HPDE6-E6E7 (cell line): ENCODE measurements around the gene SCN4A.
"Not testable (repeated sequence)": the region's sequence is repeated elsewhere in the genome, so short reads cannot be mapped to it uniquely, and the experiment has no call there.

Source experiments
- DNase-seq: peaks from one replicate; pipeline ENCODE4 v3.0.0; 2011; ENCODE audit warnings: missing footprints; ENCODE audit errors: extremely low spot score

SCN4A gene

GRCh38 chr17:63972796-63973195 lies at the start of gene SCN4A:
Gene SCN4A (minus strand): TSS chr17:63972918. CDS start chr17:63972841, 77 bp downstream.
- DNase-seq = no peak

DNA sequence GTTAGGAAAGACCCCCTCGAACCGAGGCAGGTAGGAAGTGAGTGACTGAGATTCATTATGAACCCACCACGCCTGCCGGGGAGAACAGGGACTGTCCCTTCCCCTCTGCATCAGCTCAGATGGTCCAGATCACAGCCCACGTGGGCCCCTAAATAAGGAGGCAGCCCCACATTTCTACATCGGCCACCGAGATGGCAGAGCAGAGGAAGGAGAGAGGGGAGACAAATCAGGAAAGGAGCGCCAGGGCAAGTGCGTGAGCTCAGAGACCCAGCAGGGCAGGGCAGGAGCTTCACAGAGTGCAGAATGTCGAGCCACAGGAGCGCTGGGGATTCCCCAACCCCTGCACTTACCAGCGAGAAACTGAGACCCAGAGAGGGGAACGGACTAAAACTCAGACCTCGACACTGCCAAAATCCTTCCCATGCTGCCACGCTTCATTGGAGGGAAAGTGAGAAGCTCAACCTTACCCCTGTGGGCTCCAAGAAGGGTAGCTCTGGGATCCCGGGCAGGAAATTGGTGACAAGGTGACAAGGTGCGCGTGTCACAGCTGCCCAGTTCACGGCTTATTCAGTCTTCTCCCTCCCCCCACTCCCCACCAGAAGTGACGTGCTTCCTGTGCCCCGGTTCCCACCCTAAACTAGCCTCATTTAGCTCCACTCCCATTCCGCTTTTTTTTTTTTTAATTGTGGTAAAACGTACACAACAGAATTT lies 47.5 kb upstream of the SCN4A start, which contains the start of gene ICAM2:
Gene ICAM2 (minus strand): TSS at position 578 of the 711 bp plus-strand sequence. CDS start 13,942 bp downstream, outside the sequence.
- DNase-seq = no peak

- not testable (repeated sequence) for DNase-seq
These were observed 46.8 kb upstream of the SCN4A start for GRCh38 chr17:64019551-64019961.

DNA sequence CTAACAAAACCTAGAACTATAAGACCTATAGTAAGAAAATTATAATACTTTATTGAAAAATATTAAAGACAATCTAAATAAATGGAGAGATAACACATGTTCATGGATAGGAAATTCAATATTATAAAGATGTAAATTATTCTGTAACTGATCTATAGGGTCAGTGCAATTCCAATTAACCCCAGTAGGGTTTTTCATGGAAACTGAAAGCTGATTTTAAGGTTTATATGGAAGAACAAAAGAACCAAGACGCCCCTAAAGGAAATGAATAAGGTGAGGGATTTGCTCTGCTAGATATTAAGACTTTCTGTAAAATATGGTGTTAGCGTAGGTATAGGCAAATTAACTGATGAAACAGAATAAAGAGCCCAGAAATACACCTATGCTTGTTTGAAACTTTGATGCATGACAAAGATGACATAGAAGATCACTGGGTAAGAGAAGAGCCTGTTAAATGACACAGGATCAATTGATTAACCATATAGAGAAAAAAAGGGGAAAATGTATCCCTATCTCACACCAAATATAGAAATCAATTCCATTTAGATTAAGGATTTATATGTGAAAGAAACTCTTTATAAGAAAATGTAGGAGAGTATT lies 44.8 kb upstream of the SCN4A start:
- DNase-seq = no peak

- DNase-seq = no peak
These were observed 44.3 kb upstream of the SCN4A start for GRCh38 chr17:64016974-64017373.

DNA sequence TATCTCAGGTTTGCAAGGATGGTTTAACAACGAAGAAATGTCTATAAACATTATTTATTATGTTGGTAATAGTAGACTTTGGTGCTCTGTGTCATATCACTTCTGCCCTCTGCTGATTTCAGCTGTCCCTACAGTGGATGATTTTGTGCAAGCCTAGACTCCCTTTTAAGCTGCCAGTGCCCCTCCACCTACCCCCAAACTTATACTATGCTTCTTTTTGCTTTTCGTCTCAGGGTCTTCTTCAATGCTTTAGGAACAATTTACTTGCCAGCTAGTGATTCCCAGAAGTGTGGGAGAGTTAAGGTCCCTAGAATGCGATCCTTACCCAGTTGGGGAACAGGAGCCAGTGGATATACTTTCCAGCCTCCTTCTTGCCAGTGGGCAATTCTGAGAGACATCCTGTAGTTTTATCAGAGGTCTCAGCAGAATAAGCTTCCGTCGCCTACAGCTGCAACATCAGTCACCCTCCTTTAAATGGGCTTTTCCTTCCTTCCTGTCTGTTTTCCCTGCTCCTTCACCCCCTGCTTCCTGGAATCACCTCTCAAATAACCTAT lies 43.6 kb upstream of the SCN4A start:
- no peak for DNase-seq

- DNase-seq = no peak
These were observed 42.7 kb upstream of the SCN4A start for GRCh38 chr17:64015447-64015846.

GRCh38 chr17:64009571-64010402 lies 37.1 kb upstream of the SCN4A start:
- DNase-seq = peak; percentile 47

DNA sequence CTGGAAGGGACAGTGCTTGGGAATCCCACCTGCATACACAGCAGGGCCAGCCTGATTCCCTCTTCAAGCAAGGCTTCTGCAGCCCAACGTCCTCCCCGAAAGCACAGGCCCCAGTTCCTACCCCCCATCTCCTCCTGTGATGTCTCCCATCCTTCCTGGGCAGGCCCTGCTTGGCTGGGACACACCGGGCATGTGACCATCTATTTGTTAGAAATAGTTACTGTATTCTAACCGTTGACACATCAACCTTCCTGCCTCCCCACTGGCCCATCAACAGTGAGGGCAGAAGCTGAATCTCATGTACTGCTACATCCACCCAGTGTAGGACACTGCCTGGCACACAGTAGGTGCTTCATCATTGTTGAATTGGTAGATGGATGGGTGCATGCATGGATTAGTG lies 36.1 kb upstream of the SCN4A start:
- DNase-seq = no peak

GRCh38 chr17:64008346-64008745 lies 35.6 kb upstream of the SCN4A start:
- DNase-seq = no peak

- DNase-seq = no peak
These were observed 35.1 kb upstream of the SCN4A start for GRCh38 chr17:64007838-64008282.

GRCh38 chr17:64007089-64007837 lies 34.5 kb upstream of the SCN4A start:
- not testable (repeated sequence) for DNase-seq

GRCh38 chr17:64006361-64007088 lies 33.8 kb upstream of the SCN4A start:
- DNase-seq = no peak

DNA sequence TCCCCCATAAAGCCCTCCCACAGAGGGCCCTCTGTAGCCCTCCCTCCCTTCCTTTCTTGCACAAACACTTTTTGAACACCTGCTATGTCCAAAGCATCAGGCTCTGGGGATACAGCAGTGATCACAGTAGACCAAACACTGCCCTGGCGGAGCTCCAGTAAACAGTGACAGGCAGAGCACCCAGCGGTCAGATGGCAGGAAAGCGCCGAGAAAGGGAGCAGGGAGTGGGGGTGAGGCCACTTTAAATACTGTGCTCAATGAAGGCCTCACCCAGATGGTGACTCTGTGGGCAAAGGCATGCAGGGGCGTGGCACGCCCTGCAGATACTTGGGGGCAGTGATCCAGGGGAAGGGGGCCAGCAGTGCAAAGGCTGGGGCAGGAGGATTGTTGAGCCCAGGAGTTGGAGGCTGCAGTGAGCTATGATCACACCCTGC lies 33.0 kb upstream of the SCN4A start:
- no peak for DNase-seq

- DNase-seq = no peak
These were observed 32.4 kb upstream of the SCN4A start for GRCh38 chr17:64004903-64005733.

DNA sequence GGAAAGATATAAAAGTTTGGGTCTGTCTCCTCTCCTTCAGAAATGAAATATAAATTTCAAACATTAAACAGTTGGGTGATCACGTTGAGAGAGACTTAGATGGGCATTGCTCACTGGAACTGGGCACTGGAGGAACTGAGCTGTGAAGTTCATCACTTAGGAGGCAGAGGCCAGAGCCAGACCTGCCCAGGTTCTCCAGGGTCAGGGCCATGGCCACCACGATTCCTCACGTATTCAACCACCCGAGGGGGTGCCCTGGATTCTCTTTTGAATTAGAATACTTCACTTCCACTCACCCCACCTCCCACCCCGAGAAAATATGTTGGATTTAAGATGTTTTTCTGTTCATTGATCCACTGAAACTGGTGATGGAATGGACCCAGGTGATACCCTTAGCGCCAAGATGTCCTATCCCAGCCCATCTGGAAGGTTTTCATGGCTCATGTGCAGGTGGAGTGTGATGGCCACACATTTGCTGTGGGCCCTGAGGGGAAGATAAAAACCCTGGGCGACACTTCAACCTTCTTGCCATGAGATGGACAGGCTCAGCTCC lies 31.6 kb upstream of the SCN4A start:
- no peak for DNase-seq

DNA sequence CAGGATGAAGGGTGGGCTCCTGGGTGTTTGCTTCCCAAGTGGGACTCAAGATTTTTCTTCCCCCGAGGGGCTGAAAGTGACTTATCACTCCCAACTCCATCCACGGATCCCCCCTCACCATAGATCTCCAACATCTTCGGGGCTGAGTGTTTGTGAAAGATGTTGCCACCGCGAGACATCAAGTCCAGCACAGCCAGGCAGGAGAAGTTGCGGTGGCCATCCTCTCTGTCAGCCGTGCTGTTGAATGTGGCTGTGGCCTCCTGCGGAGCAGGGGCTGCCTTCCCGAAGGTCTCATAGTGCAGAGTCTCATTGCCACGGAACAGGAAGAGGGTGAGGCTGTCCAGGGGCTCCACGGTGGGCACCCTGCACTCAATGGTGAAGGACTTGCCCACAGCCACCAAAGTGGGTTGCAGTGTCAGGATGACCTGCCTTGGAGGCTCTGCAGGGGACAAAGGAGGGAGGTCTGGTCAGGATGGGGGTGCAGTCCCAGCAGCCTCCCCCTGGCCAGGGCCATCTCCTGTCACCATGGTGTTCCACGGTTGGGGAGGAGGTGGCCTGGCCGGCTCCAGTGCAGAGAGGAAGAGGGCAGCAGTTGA lies 30.9 kb upstream of the SCN4A start:
- DNase-seq = no peak

DNA sequence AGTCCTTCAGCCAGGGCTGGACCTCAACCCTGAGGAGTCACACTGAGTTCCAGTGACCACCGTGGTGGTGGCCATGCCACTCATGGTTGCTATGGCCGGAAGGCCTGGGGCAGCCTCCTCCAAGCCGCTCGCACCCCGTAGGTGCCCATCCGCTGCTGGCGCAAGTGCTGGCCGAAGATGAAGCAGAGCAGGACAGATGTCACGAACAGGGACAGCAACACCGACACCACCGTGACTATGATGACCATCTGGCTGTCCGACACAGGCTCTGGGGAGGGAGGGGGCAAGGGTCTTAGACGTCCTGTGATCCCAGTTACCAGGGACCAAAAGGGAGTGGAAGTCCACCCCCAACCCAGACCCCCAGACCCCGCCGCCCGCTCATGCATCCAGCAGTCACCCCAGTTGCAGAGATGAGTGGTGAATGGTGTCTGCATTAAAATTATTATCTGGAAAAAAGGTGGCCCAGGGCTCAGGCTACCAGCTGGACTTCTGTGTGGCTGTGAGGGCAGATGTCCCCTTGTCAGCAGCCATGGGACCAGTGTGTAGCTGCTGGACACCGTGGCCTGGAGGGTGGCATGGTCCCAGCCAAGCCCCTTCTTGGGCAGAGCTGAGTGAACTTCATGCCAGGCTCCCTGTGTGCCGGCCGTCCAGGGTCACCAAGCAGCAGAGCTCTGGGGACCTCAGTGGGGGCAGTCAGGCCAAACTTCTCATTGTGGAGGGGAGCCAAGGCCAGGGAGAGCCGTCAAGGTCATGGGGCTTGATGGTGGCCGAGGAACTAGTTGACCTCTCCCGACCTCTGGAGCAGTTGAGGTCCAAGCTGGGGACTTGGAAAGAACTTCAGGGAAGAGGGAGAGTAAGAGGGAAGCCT lies 30.2 kb upstream of the SCN4A start:
- no peak for DNase-seq
